ENCODE data around the gene KIRREL3.
"Not testable (repeated sequence)": the region's sequence is repeated elsewhere in the genome, so short reads cannot be mapped to it uniquely, and the experiment has no call there.

KIRREL3 gene

DNA sequence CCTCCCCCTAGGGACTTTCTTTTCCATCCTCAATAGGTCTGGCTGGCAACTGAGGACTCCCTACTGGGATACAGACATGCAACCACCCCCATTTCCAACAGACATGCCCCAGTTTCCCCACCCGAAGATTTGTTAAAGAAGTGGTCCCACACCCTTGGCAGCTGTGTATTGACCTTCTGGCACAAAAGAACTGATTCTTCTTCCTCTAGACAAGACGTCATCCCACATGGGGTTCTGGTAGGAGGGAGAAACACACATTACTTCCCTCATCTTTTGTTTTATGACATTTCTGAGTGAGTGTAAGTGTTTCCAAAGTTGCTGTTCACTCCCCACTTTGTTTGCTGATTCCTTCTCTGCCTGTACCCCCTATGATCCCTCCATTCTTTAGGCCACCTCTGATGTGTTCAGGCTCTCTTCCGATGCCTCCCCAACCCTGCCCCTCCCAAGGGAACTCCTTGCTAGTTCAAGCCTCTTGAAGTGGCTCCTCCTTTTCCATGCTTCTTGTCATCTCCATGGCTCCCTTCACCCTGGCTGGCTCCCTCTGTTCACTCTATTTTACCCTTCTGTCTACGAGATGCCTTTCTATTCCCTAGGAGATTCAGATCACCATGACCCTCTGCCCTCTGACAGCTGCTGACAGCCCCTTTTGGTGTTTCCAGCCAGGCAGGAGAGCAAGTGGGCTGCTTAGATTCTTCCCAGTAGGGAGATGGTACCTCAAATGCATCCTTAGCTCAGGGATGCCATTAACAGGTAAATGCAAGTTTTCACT is 4.3 kb downstream of the KIRREL3 start:
- DNase-seq = no peak

GRCh38 chr11:126993599-126993998 is 7.0 kb downstream of the KIRREL3 start:
- no peak for DNase-seq

DNA sequence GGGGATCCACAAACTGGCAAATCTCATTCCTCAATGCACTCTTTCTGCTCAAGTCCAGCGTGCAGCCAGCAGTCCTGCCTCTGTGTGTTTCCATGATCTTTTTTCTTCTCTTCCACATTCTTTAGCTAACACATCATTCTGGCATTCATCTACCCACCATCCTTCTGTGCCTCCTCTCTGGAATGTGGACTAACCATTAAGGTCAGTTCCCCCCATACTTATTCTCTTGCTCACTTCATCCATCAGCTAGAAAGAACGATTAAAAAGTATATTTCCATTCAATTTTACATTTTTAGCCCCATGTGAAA is 7.8 kb downstream of the KIRREL3 start:
- DNase-seq = no peak

DNA sequence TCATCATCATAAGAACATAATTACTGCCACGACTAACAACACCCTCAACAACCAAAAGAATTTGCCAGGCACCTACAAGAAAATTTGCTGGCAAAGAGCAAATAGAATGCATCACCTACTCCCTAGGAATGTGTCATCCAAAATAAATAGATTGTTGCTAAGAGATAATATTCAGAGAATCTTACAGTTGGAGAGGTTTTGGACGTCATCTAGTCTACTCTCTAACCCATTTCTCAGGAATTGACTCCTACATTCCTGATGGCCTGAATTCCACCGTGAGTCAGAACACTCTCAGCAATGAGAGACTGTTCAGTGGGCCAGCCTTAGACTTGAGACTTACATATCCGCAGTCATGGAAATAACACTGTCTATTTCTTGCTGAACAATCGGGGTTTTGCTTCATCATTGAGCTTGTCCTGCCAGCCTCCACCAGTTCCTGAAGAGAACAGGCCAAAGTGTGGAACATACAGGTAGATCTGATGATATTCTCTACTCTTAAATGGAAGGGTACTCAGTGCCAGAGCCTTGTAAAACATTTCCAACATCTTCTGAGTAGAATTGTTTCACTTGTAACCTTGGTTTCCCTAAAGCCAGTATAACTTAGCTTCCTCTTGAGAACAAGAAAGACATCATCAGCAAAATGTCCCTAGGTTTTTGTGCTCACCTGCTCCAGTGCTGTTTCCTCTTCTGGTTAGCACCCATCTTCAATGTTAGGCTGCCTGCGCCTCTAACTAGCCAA is 8.3 kb downstream of the KIRREL3 start:
- DNase-seq = no peak

DNA sequence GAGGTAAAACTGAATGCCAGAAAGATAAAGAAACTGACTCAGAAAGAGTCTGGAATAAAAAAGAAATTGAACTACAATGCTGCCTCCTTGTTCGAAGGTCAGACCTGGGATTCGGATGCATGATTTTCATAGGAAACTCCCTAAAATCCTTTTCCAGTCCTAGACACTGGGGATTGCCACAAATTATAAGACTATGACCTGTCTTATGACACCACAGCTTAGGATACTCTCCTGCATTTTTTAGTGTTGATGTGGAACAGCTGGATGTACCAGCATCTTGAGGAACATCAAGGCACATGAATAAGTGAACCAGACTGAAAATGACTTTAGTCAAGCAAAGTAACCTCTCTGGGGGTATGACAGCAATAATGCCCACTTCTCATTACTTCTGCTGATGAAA is 9.0 kb downstream of the KIRREL3 start:
- no peak for DNase-seq

GRCh38 chr11:126990716-126991480 is 9.7 kb downstream of the KIRREL3 start:
- no peak for DNase-seq

- peak; percentile 12 for DNase-seq
Observed at GRCh38 chr11:126989942-126990715, 10.4 kb downstream of the KIRREL3 start.

DNA sequence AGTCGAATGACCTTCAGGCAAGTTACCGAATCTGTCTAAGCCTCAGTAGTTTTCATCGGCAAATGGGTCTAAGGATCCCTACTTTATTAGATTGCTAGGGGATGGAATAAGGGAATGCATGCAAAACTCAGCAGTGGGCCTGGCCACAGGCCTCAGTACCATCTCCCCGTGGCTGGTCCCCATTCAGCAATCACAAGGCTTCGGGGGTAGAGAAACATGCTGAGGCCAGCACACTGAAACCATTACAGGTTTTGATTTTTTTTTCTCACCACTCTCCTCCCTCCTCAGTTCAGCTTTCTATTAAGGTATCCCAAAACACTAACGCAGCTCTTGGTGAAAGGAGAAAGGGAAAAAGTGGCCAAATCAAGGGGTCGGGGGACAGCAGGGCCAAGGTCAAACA is 11.9 kb downstream of the KIRREL3 start:
- DNase-seq = no peak

- DNase-seq = no peak
Observed at GRCh38 chr11:126981635-126982034, 18.9 kb downstream of the KIRREL3 start.

- no peak for DNase-seq
Observed at GRCh38 chr11:126978911-126979310, 21.7 kb downstream of the KIRREL3 start.

GRCh38 chr11:126978165-126978564 is 22.4 kb downstream of the KIRREL3 start:
- DNase-seq = no peak

GRCh38 chr11:126973051-126973450 is 27.5 kb downstream of the KIRREL3 start:
- DNase-seq = no peak

DNA sequence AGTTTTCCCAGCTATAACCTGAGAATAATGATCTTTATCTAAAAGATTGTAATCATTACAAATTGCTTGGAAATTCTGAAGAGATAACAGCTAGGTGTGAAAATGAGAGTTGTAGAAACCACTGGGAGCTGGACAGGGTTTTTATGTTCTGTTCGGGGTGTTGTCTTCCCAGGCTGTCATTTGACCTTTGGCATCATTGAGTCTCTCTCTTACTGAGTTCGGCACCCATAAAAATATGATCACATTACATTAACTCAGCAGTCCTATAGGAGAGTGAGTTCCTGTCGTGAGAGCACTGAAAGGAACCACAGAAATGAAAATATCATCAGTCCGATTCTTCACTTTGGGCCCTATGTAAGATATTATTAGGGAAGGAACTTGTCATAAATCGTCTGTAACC is 29.3 kb downstream of the KIRREL3 start:
- no peak for DNase-seq

DNA sequence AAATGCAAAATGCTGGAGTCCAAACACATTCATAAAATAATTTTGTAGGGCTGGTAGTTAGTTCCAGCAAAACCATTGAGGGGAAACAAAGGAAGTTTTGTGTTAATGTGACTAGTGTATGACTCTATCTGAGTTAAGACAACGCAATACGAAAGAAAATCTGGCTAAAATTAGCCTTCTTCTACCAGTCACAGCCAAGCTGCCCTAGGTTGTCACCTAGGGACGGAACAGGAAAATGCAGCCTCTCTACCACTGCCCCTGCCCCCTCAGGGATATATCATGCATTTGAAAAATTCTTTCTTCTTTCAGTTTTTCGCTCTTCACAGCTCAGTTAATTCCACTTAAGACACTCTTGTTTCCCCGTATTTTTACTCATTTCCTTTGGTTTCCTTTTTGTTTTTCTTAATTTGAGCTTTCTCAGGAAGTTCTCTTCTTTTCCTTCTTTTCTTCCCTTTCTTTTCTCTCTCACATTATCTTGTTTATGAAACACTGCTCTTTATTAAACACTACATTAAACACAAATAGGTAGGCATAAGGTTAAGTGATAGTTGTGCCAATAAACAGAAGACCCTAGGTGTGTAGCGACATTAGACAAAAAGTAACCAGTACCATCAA is 30.6 kb downstream of the KIRREL3 start:
- DNase-seq = no peak

GRCh38 chr11:126968915-126969314 is 31.7 kb downstream of the KIRREL3 start:
- no peak for DNase-seq

GRCh38 chr11:126965331-126965730 is 35.2 kb downstream of the KIRREL3 start:
- no peak for DNase-seq

DNA sequence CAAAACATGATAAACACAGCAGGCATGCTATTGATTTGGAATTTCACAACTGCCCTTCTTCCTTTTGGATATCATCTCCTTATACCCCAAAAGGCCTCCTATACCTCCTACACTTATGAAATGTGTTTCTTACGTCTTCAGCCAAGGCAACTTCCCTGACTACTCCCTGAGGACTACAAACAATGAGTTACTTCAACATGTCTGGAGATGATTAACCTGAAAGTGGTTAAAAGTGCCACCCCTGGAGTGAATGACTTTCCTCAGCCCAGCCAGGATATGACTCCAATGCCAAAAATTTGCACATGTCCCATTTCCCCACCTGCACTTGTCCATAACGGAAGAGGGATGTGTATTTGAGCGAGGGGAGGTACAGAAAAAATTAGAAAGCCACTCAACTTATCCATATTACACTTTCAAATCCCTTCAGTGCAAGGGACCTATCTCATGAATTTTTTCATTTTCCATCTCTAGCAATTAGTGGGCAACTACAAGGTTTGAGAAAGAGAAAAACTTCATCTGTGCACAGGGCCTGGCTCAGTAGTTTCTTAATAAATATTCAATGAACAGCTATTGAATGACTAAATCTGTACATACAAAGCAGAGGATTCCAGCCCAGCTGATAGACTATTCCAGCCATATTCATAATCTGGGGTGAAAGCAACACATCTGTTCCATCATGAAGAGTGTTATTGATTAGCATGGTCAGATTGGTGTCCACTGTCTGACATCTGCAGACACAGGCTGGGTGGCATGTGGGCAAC is 36.8 kb downstream of the KIRREL3 start:
- no peak for DNase-seq

DNA sequence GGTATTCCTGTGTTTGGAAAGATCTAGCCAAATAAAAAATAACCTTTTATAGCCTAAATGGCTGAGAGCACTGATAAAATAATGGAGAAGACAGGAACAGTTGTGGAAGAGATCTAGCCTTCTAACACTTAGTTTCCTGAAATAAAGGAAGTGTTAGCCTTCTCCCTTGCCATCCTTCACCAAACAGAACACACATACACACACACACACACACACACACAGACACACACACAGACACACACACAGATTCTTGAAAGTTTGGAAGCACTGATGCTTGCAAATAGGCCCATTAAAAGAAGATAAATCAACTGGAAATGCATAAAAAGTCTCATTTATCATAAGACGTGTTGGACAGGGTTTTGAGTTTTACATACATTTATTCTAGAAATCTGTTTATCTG is 37.5 kb downstream of the KIRREL3 start:
- no peak for DNase-seq

DNA sequence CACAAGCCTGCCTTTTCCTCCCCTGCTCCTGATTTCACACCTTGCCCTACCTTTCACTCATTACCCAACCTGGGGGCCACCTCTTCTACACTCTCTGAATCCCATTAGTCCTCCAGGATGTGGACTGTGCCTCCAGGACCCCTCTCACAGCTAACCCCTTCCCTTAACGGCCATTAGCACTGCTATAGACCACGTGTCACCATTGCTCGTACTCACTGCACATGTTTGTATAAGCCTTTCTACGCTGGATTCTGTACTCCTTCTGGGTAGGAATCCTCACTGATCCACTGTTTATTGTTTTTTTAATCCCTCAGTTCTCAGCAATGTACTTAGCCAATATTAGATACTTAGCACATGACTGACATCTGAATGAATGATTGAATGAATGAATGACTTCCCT is 40.9 kb downstream of the KIRREL3 start:
- no peak for DNase-seq

GRCh38 chr11:126956635-126957034 is 43.9 kb downstream of the KIRREL3 start:
- no peak for DNase-seq

DNA sequence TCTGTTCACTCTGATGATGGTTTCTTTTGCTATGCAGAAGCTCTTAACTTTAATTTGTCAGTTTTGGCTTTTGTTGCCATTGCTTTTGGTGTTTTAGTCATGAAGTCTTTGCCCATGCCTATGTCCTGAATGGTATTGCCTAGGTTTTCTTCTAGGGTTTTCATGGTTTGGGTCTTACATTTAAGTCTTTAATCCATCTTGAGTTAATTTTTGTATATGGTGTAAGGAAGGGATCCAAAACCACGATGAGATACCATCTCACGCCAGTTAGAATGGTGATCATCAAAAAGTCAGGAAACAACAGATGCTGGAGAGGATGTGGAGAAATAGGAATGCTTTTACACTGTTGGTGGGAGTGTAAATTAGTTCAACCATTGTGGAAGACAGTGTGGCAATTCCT is 48.0 kb downstream of the KIRREL3 start:
- DNase-seq = not testable (repeated sequence)

DNA sequence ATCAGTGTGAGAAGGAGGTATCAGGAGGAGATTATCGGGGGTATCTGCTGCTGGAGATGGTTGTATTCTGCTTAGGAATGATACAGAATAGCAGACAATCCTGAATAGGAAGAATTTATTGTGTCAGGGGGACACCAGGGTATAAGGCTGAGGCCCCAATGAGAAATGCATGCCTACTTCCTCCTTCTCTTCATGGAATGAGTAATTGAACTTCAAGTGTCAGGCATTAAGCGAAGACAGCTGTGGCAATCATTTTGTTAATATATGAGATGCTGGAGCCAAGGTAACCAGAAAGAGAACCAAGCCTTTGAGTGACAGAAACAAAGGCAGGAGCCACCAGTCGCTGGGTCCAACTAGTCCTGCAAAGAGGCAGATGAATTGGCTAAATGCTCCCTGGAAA is 49.1 kb downstream of the KIRREL3 start:
- no peak for DNase-seq

All from activated gamma-delta T cell treated with Interleukin-2 at 50 U/mL for 16 hours (primary cell).